Hepatocyte (in vitro differentiated cells): ENCODE results near the gene GPR152.

Experiments used
- EZH2 ChIP-seq: fragments of 200-600 bp; sonication (generic); IDR thresholded peaks from 2 replicates; pipeline ENCODE4 v1.6.1; 2016; ENCODE audit warnings: antibody characterized with exemption, mild to moderate bottlenecking, borderline replicate concordance
- EZH2phosphoT487 ChIP-seq: fragments of 200-600 bp; sonication (generic); IDR thresholded peaks from one replicate; pipeline ENCODE4 v1.6.1; 2018; ENCODE audit warnings: antibody characterized with exemption, mild to moderate bottlenecking, low read depth, moderate library complexity; ENCODE audit not compliant: unreplicated experiment, severe bottlenecking
- TF ChIP-seq, protein P1 (sequence below): fragments of 200-600 bp; sonication (generic); IDR thresholded peaks from 2 replicates; pipeline ENCODE4 v1.5.1; 2016; ENCODE audit warnings: antibody characterized with exemption, mild to moderate bottlenecking; ENCODE audit not compliant: poor library complexity

DNA sequence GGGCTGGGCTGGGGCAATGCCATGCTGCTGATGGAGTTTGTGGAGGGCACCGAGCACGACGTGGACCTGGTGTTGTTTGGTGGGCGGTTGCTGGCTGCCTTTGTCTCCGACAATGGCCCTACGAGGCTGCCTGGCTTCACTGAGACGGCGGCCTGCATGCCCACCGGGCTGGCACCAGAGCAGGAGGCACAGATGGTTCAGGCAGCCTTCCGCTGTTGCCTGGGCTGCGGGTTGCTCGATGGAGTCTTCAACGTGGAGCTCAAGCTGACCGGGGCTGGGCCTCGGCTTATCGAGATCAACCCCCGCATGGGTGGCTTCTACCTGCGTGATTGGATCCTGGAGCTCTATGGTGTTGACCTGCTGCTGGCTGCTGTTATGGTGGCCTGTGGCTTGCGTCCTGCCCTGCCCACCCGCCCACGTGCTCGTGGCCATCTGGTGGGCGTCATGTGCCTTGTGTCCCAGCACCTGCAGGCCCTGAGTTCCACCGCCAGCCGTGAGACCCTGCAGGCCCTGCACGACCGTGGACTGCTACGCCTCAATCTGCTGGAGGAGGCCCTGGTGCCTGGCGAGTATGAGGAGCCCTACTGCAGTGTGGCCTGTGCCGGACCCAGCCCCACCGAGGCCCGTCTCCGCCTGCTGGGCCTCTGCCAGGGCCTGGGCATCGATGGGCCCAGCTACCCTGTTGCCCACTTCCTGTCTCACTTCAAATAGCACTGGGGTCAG is 28.5 kb downstream of the GPR152 start:
- TF ChIP-seq, protein P1, sequence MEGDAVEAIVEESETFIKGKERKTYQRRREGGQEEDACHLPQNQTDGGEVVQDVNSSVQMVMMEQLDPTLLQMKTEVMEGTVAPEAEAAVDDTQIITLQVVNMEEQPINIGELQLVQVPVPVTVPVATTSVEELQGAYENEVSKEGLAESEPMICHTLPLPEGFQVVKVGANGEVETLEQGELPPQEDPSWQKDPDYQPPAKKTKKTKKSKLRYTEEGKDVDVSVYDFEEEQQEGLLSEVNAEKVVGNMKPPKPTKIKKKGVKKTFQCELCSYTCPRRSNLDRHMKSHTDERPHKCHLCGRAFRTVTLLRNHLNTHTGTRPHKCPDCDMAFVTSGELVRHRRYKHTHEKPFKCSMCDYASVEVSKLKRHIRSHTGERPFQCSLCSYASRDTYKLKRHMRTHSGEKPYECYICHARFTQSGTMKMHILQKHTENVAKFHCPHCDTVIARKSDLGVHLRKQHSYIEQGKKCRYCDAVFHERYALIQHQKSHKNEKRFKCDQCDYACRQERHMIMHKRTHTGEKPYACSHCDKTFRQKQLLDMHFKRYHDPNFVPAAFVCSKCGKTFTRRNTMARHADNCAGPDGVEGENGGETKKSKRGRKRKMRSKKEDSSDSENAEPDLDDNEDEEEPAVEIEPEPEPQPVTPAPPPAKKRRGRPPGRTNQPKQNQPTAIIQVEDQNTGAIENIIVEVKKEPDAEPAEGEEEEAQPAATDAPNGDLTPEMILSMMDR: no peak
- TF ChIP-seq EZH2 (no peak), EZH2phosphoT487 (no peak)
